Loucy (cell line): ENCODE data around the gene DCAF15.
"Not testable (repeated sequence)": the region's sequence is repeated elsewhere in the genome, so short reads cannot be mapped to it uniquely, and the experiment has no call there.

Source experiments
- H2AFZ ChIP-seq: fragments of 200-600 bp; sonication (generic); 2 replicates; pipeline ENCODE4 v1.6.0; 2016; ENCODE audit warnings: antibody characterized with exemption, mild to moderate bottlenecking, low read length, moderate library complexity
- H3F3A ChIP-seq: fragments of 200-600 bp; 2 replicates; pipeline ENCODE4 v1.6.0; 2016; ENCODE audit warnings: antibody characterized with exemption, low read depth, mild to moderate bottlenecking
- H3K27me3 ChIP-seq: fragments of 200-600 bp; sonication (generic); 2 replicates; pipeline ENCODE4 v1.6.1; 2014; ENCODE audit warnings: low read length, mild to moderate bottlenecking; ENCODE audit not compliant: insufficient read depth, poor library complexity, severe bottlenecking
- H3K36me3 ChIP-seq: fragments of 200-600 bp; sonication (generic); 2 replicates; pipeline ENCODE4 v1.6.1; 2016; ENCODE audit warnings: low read length; ENCODE audit not compliant: insufficient read depth
- H3K4me1 ChIP-seq: fragments of 200-600 bp; sonication (generic); 2 replicates; pipeline ENCODE4 v1.5.1; 2014; ENCODE audit warnings: low read length, mild to moderate bottlenecking; ENCODE audit not compliant: insufficient read depth, poor library complexity, severe bottlenecking
- H3K4me2 ChIP-seq: fragments of 200-600 bp; sonication (generic); 2 replicates; pipeline ENCODE4 v1.6.0; 2014; ENCODE audit warnings: antibody characterized with exemption, low read length, low read depth, mild to moderate bottlenecking; ENCODE audit not compliant: poor library complexity, severe bottlenecking
- H3K4me3 ChIP-seq: fragments of 200-600 bp; sonication (generic); 2 replicates; pipeline ENCODE4 v1.5.1; 2014; ENCODE audit warnings: low read length, mild to moderate bottlenecking, mixed read lengths; ENCODE audit not compliant: poor library complexity, severe bottlenecking
- H3K79me2 ChIP-seq: fragments of 200-600 bp; sonication (generic); 2 replicates; pipeline ENCODE4 v1.6.1; 2014; ENCODE audit warnings: low read length; ENCODE audit not compliant: insufficient read depth
- H3K9ac ChIP-seq: fragments of 200-600 bp; sonication (generic); 2 replicates; pipeline ENCODE4 v1.6.0; 2014; ENCODE audit warnings: mild to moderate bottlenecking, low read depth, low read length, moderate library complexity; ENCODE audit not compliant: poor library complexity, severe bottlenecking
- H3K9me2 ChIP-seq: fragments of 200-600 bp; sonication (generic); replicated peaks from 2 replicates; pipeline ENCODE4 v1.6.1; 2016; ENCODE audit warnings: low read depth, low read length, mixed read lengths
- H3K9me3 ChIP-seq: fragments of 200-600 bp; sonication (generic); 2 replicates; pipeline ENCODE4 v1.6.1; 2014; ENCODE audit warnings: mild to moderate bottlenecking, antibody characterized with exemption, low read length, low read depth; ENCODE audit not compliant: insufficient read depth
- H4K20me1 ChIP-seq: fragments of 200-600 bp; sonication (generic); 2 replicates; pipeline ENCODE4 v1.6.0; 2014; ENCODE audit warnings: antibody characterized with exemption, low read length, mild to moderate bottlenecking; ENCODE audit not compliant: insufficient read depth, poor library complexity, severe bottlenecking
- CTCF ChIP-seq: fragments of 200-600 bp; sonication (generic); conservative IDR thresholded peaks from 2 replicates; pipeline ENCODE4 v1.5.1; 2014; ENCODE audit warnings: mild to moderate bottlenecking, antibody characterized with exemption, low read length
- EZH2phosphoT487 ChIP-seq: fragments of 200-600 bp; IDR thresholded peaks from 2 replicates; pipeline ENCODE4 v1.6.1; 2018; ENCODE audit warnings: antibody characterized with exemption, mild to moderate bottlenecking, moderate library complexity, borderline replicate concordance

Gene DCAF15

DNA sequence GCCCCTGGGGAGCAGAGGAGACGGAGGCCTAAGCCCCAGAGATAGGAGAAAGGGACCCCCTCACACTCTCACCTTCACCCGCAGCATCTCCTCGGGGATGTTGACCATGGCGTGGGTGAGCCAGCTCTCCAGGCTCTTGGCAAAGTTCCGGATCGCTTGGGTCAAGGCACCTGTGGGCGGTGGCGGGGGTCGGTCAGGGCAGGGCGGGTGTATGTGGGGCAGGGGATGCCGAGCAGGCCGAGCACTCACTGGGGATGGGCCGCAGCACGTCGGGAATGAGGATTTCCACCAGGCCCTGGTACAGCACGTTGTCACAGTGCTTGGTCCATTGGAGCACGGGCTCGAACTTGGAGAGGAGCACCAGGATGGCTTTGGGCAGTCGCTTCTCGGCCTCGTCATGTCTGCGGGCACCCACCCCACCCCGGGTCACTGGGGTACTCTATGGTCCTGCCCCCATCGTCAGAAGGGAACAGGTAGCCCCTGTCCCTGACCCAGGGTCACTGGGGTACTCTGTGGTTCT is 13.1 kb downstream of the DCAF15 start:
- Histone ChIP-seq H3K4me3 (no peak overlapping the region), H4K20me1 (no peaks in the 10 kb centered on the region), H3K9me3 (no peaks in the 10 kb centered on the region), H3K4me2 (no peak overlapping the region), H3K79me2 (no peaks in the 10 kb centered on the region), H3K36me3 (peaks cover 17% of the 10 kb centered on the region; the same call in 1 of the 2 replicates), H3K4me1 (no peaks in the 10 kb centered on the region), H3K9ac (no peak overlapping the region), H3K27me3 (no peaks in the 10 kb centered on the region), H3F3A (no peaks in the 10 kb centered on the region), H3K9me2 (no peaks in the 10 kb centered on the region), H2AFZ (no peak overlapping the region)
- TF ChIP-seq EZH2phosphoT487 (no peak), CTCF (no peak)

GRCh38 chr19:13965926-13966683 is 13.8 kb downstream of the DCAF15 start:
- H4K20me1 ChIP-seq, result no peaks in the 10 kb centered on the region
- H3K9ac ChIP-seq, result no peak overlapping the region
- no peaks in the 10 kb centered on the region for H3K27me3 ChIP-seq
- H3K9me2 ChIP-seq, result no peaks in the 10 kb centered on the region
- no peak for TF ChIP-seq EZH2phosphoT487
- no peak for TF ChIP-seq CTCF
- H3K79me2 ChIP-seq, result no peaks in the 10 kb centered on the region
- peaks cover 14% of the 10 kb centered on the region; the same call in 1 of the 2 replicates for H3K36me3 ChIP-seq
- H3F3A ChIP-seq, result no peaks in the 10 kb centered on the region
- H3K9me3 ChIP-seq, result no peaks in the 10 kb centered on the region
- no peak overlapping the region for H3K4me2 ChIP-seq
- no peak overlapping the region for H3K4me3 ChIP-seq
- H2AFZ ChIP-seq, result no peak overlapping the region
- H3K4me1 ChIP-seq, result no peaks in the 10 kb centered on the region

- H3K9me3 ChIP-seq, result no peaks in the 10 kb centered on the region
- peaks cover 14% of the 10 kb centered on the region; the same call in 1 of the 2 replicates for H3K36me3 ChIP-seq
- H3K79me2 ChIP-seq, result no peaks in the 10 kb centered on the region
- no peaks in the 10 kb centered on the region for H4K20me1 ChIP-seq
- H3K4me3 ChIP-seq, result no peak overlapping the region
- TF ChIP-seq EZH2phosphoT487, result no peak
- TF ChIP-seq CTCF, result no peak
- no peak overlapping the region for H2AFZ ChIP-seq
- no peaks in the 10 kb centered on the region for H3K9me2 ChIP-seq
- no peaks in the 10 kb centered on the region for H3K27me3 ChIP-seq
- H3K4me1 ChIP-seq, result no peaks in the 10 kb centered on the region
- no peaks in the 10 kb centered on the region for H3F3A ChIP-seq
- H3K9ac ChIP-seq, result no peak overlapping the region
- no peak overlapping the region for H3K4me2 ChIP-seq
Measured at GRCh38 chr19:13966684-13967128, 14.4 kb downstream of the DCAF15 start.

DNA sequence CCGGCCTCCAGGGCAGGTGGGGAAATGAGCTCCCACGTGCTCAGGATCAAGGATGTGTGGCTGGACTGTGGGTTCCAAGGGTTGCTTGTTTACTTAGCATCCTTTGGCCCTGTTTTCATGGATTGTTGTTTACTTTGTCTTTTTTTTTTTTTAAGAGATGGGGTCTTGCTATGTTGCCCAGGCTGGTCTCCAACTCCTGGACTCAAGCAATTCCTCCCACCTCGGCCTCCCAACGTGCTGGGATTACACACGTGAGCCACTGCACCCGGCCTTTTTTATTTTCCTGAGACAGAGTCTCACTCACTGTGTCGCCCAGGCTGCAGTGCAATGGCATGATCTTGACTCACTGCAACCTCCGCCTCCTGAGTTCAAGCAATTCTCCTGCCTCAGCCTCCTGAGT is 14.9 kb downstream of the DCAF15 start:
- not testable (repeated sequence) for H3K27me3 ChIP-seq, H3K4me2 ChIP-seq, H3K9me2 ChIP-seq, H3K4me3 ChIP-seq, H2AFZ ChIP-seq, H3F3A ChIP-seq, H3K4me1 ChIP-seq, H3K79me2 ChIP-seq, H3K9ac ChIP-seq, H3K9me3 ChIP-seq, H4K20me1 ChIP-seq
- peaks cover 14% of the 10 kb centered on the region; the same call in 1 of the 2 replicates for H3K36me3 ChIP-seq
